Fibroblast of skin of scalp (primary cell): ENCODE data around the gene RALY. TPM values are rescaled to one million over a fixed set of nuclear protein-coding genes. Genes with fewer than 3 reads are reported as not detected.

ENCODE experiments used
- DNase-seq: peaks from one replicate; pipeline ENCODE4 v3.0.0-alpha.2; 2013
- polyA plus RNA-seq, 2 experiments: library from polyadenylated mRNA; unstranded; fragments of 120-200 nt; gene quantifications; one replicate each; pipeline ENCODE4 v1.2.1, GENCODE V29; 2013; ENCODE audit not compliant: insufficient read length in 2 of 2

The RALY gene
- polyA plus RNA-seq (2013, experiment 1 of 2; ENCODE audit: insufficient read length), result 167 TPM
- polyA plus RNA-seq (2013, experiment 2 of 2; ENCODE audit: insufficient read length), result 151 TPM

GRCh38 chr20:33993576-33994221, at the start of gene RALY:
RALY (plus strand) TSS chr20:33993911; CDS start chr20:34072075, 78,164 bp downstream.
- DNase-seq, result peak; percentile 99

- peak; percentile 3 for DNase-seq
These were observed 48.8 kb upstream of the RALY start for GRCh38 chr20:33944914-33945313.

GRCh38 chr20:33945391-33946081, 48.2 kb upstream of the RALY start:
- peak; percentile 61 for DNase-seq

- peak; percentile 32 for DNase-seq
These were observed 45.9 kb upstream of the RALY start for GRCh38 chr20:33947709-33948295.

GRCh38 chr20:33948480-33948879, 45.2 kb upstream of the RALY start:
- DNase-seq, result no peak

- DNase-seq, result no peak
These were observed 42.5 kb upstream of the RALY start for GRCh38 chr20:33951171-33951570.

- DNase-seq, result no peak
These were observed 39.2 kb upstream of the RALY start for GRCh38 chr20:33954504-33954903.

- no peak for DNase-seq
These were observed 30.0 kb upstream of the RALY start for GRCh38 chr20:33963751-33964150.

- no peak for DNase-seq
These were observed 29.3 kb upstream of the RALY start for GRCh38 chr20:33964441-33964840.

GRCh38 chr20:33967126-33967525, 26.6 kb upstream of the RALY start:
- DNase-seq, result no peak

- peak; percentile 13 for DNase-seq
These were observed 24.1 kb upstream of the RALY start for GRCh38 chr20:33969563-33969962.

- no peak for DNase-seq
These were observed 23.5 kb upstream of the RALY start for GRCh38 chr20:33970229-33970628.

GRCh38 chr20:33971147-33971975, 22.4 kb upstream of the RALY start:
- DNase-seq, result peak; percentile 15

GRCh38 chr20:33976959-33977358, 16.8 kb upstream of the RALY start:
- no peak for DNase-seq

GRCh38 chr20:33977535-33977934, 16.2 kb upstream of the RALY start:
- no peak for DNase-seq

GRCh38 chr20:33979094-33979493, 14.6 kb upstream of the RALY start:
- DNase-seq, result no peak

GRCh38 chr20:33981347-33981746, 12.4 kb upstream of the RALY start:
- no peak for DNase-seq

GRCh38 chr20:33981964-33982363, 11.7 kb upstream of the RALY start:
- DNase-seq, result no peak

- DNase-seq, result no peak
These were observed 10.3 kb upstream of the RALY start for GRCh38 chr20:33983371-33983770.

- DNase-seq, result no peak
These were observed 9.5 kb upstream of the RALY start for GRCh38 chr20:33984182-33984719.

- no peak for DNase-seq
These were observed 8.4 kb upstream of the RALY start for GRCh38 chr20:33985280-33985679.

- DNase-seq, result no peak
These were observed 7.9 kb upstream of the RALY start for GRCh38 chr20:33985830-33986229.
